IMR-90 (cell line): ENCODE results near the gene HEATR5A. TPM values are rescaled to one million over a fixed set of nuclear protein-coding genes. Genes with fewer than 3 reads are reported as not detected.
A peak's percentile ranks its signal among the peaks of the same experiment; 100 is the strongest.

Experiments
- ATAC-seq: fragments of 200-7000 bp; cut with Tn5 transposase; 2 replicates; pipeline ENCODE4 v1.9.1; 2020; ENCODE audit warnings: low read depth, mild to moderate bottlenecking, moderate library complexity
- BruUV-seq: library from RNA; stranded (reverse); fragments of 400-500 nt; replicated peaks from 2 replicates; lab custom pipeline; 2021; lab: Mats Ljungman, UMichigan
- CTCF ChIA-PET: fragments of 300-600 bp; formaldehyde crosslinking; extraction: SDS; loops from one replicate; lab custom pipeline; 2021; ENCODE audit warnings: antibody characterized with exemption; lab: Yijun Ruan, JAX
- POLR2A ChIA-PET: fragments of 300-600 bp; sonication (Branson Sonifier 250); formaldehyde crosslinking; loops from one replicate; lab custom pipeline; 2022; ENCODE audit warnings: antibody characterized with exemption; ENCODE audit not compliant: unreplicated experiment; lab: Charles Lee
- DNase-seq: peaks from one replicate; pipeline ENCODE4 v3.0.0; 2013
- H2AFZ ChIP-seq: replicated peaks from 2 replicates; pipeline ENCODE3; 2013; ENCODE audit warnings: low read length, mild to moderate bottlenecking; ENCODE audit not compliant: poor library complexity
- H2AK5ac ChIP-seq: 2 replicates; pipeline ENCODE4 v1.6.1; 2013; ENCODE audit warnings: low read depth, low read length, inconsistent platforms
- H2AK9ac ChIP-seq: replicated peaks from 2 replicates; pipeline ENCODE3; 2013; ENCODE audit warnings: mild to moderate bottlenecking, low read depth, low read length, moderate library complexity; ENCODE audit not compliant: poor library complexity
- H2BK120ac ChIP-seq: 2 replicates; pipeline ENCODE4 v1.6.1; 2013; ENCODE audit warnings: low read depth, low read length, inconsistent platforms
- H2BK15ac ChIP-seq: 3 replicates; pipeline ENCODE4 v1.6.1; 2013; ENCODE audit warnings: low read depth, low read length, inconsistent platforms
- H2BK20ac ChIP-seq: 2 replicates; pipeline ENCODE4 v1.6.1; 2013; ENCODE audit warnings: low read depth, mild to moderate bottlenecking, inconsistent platforms, low read length, moderate library complexity
- H2BK5ac ChIP-seq: 2 replicates; pipeline ENCODE4 v1.6.1; 2013; ENCODE audit warnings: mild to moderate bottlenecking, low read depth, low read length, inconsistent platforms; ENCODE audit not compliant: poor library complexity, severe bottlenecking
- H3K14ac ChIP-seq: replicated peaks from 2 replicates; pipeline ENCODE4 v1.6.1; 2013; ENCODE audit warnings: low read depth, low read length, inconsistent platforms
- H3K18ac ChIP-seq: 2 replicates; pipeline ENCODE4 v1.6.1; 2013; ENCODE audit warnings: low read depth, low read length, control low read depth
- H3K23ac ChIP-seq: 2 replicates; pipeline ENCODE4 v1.6.1; 2013; ENCODE audit warnings: low read depth, low read length, inconsistent platforms
- H3K27ac ChIP-seq: 2 replicates; pipeline ENCODE4 v1.5.1; 2013; ENCODE audit warnings: mild to moderate bottlenecking, control low read depth, low read length; ENCODE audit not compliant: insufficient read depth
- H3K27me3 ChIP-seq: 2 replicates; pipeline ENCODE4 v1.6.1; 2013; ENCODE audit warnings: low read length; ENCODE audit not compliant: control insufficient read depth, insufficient read depth
- H3K36me3 ChIP-seq: 2 replicates; pipeline ENCODE4 v1.6.1; 2013; ENCODE audit warnings: low read length, mixed read lengths; ENCODE audit not compliant: control insufficient read depth, insufficient read depth
- H3K4ac ChIP-seq: 2 replicates; pipeline ENCODE4 v1.6.1; 2013; ENCODE audit warnings: low read depth, low read length, inconsistent platforms
- H3K4me1 ChIP-seq: 2 replicates; pipeline ENCODE4 v1.6.1; 2013; ENCODE audit warnings: low read length, mixed read lengths; ENCODE audit not compliant: control insufficient read depth, insufficient read depth
- H3K4me2 ChIP-seq: 2 replicates; pipeline ENCODE4 v1.6.1; 2013; ENCODE audit warnings: low read depth, mild to moderate bottlenecking, control low read depth, low read length, moderate library complexity
- H3K4me3 ChIP-seq: 2 replicates; pipeline ENCODE4 v1.5.1; 2013; ENCODE audit warnings: low read depth, mild to moderate bottlenecking, control low read depth, low read length, moderate library complexity; ENCODE audit not compliant: insufficient read depth
- H3K56ac ChIP-seq: 2 replicates; pipeline ENCODE4 v1.6.1; 2013; ENCODE audit warnings: low read length, inconsistent platforms; ENCODE audit not compliant: insufficient read depth; ENCODE audit errors: extremely low read depth
- H3K79me1 ChIP-seq, 2 experiments: 2 replicates each; pipeline ENCODE4 v1.6.1; 2013; ENCODE audit warnings: low read length in 2 of 2, inconsistent platforms in 1 of 2, low read depth in 1 of 2
- H3K9ac ChIP-seq: 2 replicates; pipeline ENCODE4 v1.6.1; 2013; ENCODE audit warnings: low read depth, low read length, control low read depth
- H3K9me1 ChIP-seq: 2 replicates; pipeline ENCODE4 v1.6.1; 2013; ENCODE audit warnings: low read length, inconsistent platforms; ENCODE audit not compliant: insufficient read depth
- H3K9me3 ChIP-seq: 2 replicates; pipeline ENCODE4 v1.6.1; 2013; ENCODE audit warnings: low read length; ENCODE audit not compliant: control insufficient read depth, insufficient read depth
- H4K20me1 ChIP-seq: 2 replicates; pipeline ENCODE4 v1.6.1; 2013; ENCODE audit warnings: low read length, inconsistent platforms; ENCODE audit not compliant: insufficient read depth
- H4K5ac ChIP-seq: 2 replicates; pipeline ENCODE4 v1.6.1; 2013; ENCODE audit warnings: mild to moderate bottlenecking, low read depth, low read length, control low read depth
- H4K8ac ChIP-seq, 2 experiments: 2 replicates each; pipeline ENCODE4 v1.6.1; 2013; ENCODE audit warnings: low read depth in 2 of 2, low read length in 2 of 2, control low read depth in 1 of 2, inconsistent platforms in 1 of 2
- H4K91ac ChIP-seq: 2 replicates; pipeline ENCODE4 v1.6.1; 2013; ENCODE audit warnings: low read depth, low read length, inconsistent platforms; ENCODE audit not compliant: insufficient read depth
- CTCF ChIP-seq: conservative IDR thresholded peaks from 2 replicates; pipeline ENCODE4 v1.5.1; 2012; ENCODE audit warnings: mild to moderate bottlenecking, low read depth, low read length, improper control_type of control experiment
- MAFK ChIP-seq: IDR thresholded peaks from 2 replicates; pipeline ENCODE4 v1.6.1; 2012; ENCODE audit warnings: low read depth, low read length, improper control_type of control experiment
- WGBS, 2 experiments: methylation state at CpG; one replicate each; pipeline versions ENCODE4 v1.1.5 to v1.1.7; 2013; ENCODE audit warnings: missing lambda C conversion rate in 2 of 2; ENCODE audit not compliant: insufficient read length in 1 of 2; ENCODE audit errors: extremely low coverage in 2 of 2; 5-methylcytosine and 5-hydroxymethylcytosine counted together
- dilution Hi-C: fragments of 300-500 bp; cut with HindIII; formaldehyde crosslinking; loops from one replicate; pipeline ENCODE4 v1.14.3; 2018; ENCODE audit warnings: low sequenced_read_pairs; ENCODE audit not compliant: unreplicated experiment
- in situ Hi-C: fragments of 300-500 bp; cut with MboI; formaldehyde crosslinking; loops from 3 replicates; pipeline ENCODE4 v1.14.3; 2019; ENCODE audit warnings: low sequenced_read_pairs, inconsistent platforms, mixed read lengths
- intact Hi-C: fragments of 100-400 bp; cut with micrococcal nuclease; formaldehyde crosslinking; loops from 2 replicates; pipeline ENCODE4 v1.10.0; 2022
- polyA plus RNA-seq, 3 experiments: library from polyadenylated mRNA; depleted of rRNA; stranded (reverse); fragments of >200 nt; gene quantifications; 2 replicates each; pipeline ENCODE4 v1.2.3, GENCODE V29; 2012; ENCODE audit warnings: low replicate concordance in 1 of 3
- total RNA-seq: library from RNA; depleted of rRNA; stranded (reverse); fragments of >200 nt; gene quantifications from 2 replicates; pipeline ENCODE4 v1.2.3, GENCODE V29; 2012

HEATR5A gene
- total and polyA plus RNA-seq, 2 of the 4 experiments (the other 2 are of a cell fraction), result 14.0 to 48.9 TPM

GRCh38 chr14:31300296-31300695 lies 120.1 kb downstream of the HEATR5A start:
- peaks cover 3% of the 10 kb centered on the region; the same call in 1 of the 2 replicates for H3K9me1 ChIP-seq
- no peak overlapping the region for H2AK9ac ChIP-seq
- BruUV-seq, result no TSS peak
- no peak overlapping the region for H3K4me3 ChIP-seq
- 80% methylated on average over 1 of the region's 7 CpGs; no CpG with 5 or more reads in 1 of the 2 experiments for WGBS, 2 experiments
- H3K36me3 ChIP-seq, result peaks cover 16% of the 10 kb centered on the region
- no peak overlapping the region for H3K4me2 ChIP-seq
- H3K27ac ChIP-seq, result no peak overlapping the region
- TF ChIP-seq CTCF (0 out of 2 replicates have a peak, but pooled peaks have one; percentile 14), MAFK (no peak)
- no peak overlapping the region for H2AK5ac ChIP-seq
- H4K8ac ChIP-seq, result no peak overlapping the region
- H4K91ac ChIP-seq, result no peak overlapping the region
- no peaks in the 10 kb centered on the region for H3K9me3 ChIP-seq
- H4K5ac ChIP-seq, result no peak overlapping the region
- H2AFZ ChIP-seq, result no peak overlapping the region
- peaks cover under 1% of the 10 kb centered on the region for H3K4me1 ChIP-seq
- H3K27me3 ChIP-seq, result no peaks in the 10 kb centered on the region
- DNase-seq (no peak), ATAC-seq (no peak)
- no peak overlapping the region for H3K23ac ChIP-seq
- no peaks in the 10 kb centered on the region; a peak in 1 of 4 replicates for H3K79me1 ChIP-seq
- H2BK20ac ChIP-seq, result no peak overlapping the region
- POLR2A ChIA-PET, result no interaction called here
- in situ Hi-C loops (no loop called here), intact Hi-C loops (no loop called here), dilution Hi-C loops (no loop called here)
- CTCF ChIA-PET, result interaction anchor here (0.6 to 0.9 kb wide), 5 partner anchors 16 to 271 kb away, joined by 3 read pairs; no protein-coding TSS in a partner anchor
- H2BK5ac ChIP-seq, result no peak overlapping the region
- H3K18ac ChIP-seq, result no peak overlapping the region
- H2BK15ac ChIP-seq, result no peak overlapping the region
- no peak overlapping the region for H3K14ac ChIP-seq
- no peak overlapping the region for H2BK120ac ChIP-seq
- H3K4ac ChIP-seq, result no peak overlapping the region
- H4K20me1 ChIP-seq, result no peaks in the 10 kb centered on the region
- no peak overlapping the region for H3K9ac ChIP-seq
- no peak overlapping the region for H3K56ac ChIP-seq
